ENCODE results near the gene SAA2.

DNA sequence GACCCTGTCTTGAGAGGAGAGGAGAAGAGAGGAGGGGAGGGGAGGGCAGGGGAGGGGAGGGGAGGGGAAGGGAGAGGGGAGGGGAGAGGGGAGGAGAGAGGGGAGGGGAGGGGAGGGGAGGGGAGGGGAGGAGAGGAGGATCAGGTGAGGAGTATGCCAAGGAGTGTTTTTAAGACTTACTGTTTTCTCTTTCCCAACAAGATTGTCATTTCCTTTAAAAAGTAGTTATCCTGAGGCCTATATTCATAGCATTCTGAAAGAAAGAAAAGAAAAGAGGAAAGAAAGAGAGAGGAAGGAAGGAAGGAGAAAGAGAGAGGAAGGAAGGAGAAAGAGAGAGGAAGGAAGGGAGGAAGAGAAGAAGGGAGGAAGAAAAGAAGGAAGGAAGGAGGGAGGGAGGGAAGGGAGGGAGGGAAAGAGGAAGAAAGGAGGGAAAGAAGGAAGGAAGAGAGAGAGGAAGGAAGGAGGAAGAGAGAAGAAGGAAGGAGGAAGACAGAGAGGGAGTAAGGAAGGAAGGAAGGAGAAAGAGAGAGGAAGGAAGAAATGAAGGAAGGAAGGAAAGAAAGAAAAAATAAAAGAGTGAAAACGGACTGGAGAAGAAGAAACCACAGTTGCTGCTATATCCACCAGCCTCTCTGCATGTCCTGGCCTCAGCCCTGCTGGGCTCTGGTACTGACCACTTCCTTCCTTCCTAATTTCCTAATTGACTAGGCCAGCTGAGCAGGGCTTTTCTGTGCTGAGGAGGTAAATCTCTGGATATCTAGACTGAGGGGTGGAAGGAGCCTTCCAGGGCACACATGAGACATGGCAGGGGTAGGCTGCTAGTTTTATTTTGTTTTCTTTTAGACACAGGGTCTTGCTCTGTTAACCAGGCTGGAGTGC is 16.4 kb upstream of the SAA2 start:
- TF ChIP-seq, protein P1, sequence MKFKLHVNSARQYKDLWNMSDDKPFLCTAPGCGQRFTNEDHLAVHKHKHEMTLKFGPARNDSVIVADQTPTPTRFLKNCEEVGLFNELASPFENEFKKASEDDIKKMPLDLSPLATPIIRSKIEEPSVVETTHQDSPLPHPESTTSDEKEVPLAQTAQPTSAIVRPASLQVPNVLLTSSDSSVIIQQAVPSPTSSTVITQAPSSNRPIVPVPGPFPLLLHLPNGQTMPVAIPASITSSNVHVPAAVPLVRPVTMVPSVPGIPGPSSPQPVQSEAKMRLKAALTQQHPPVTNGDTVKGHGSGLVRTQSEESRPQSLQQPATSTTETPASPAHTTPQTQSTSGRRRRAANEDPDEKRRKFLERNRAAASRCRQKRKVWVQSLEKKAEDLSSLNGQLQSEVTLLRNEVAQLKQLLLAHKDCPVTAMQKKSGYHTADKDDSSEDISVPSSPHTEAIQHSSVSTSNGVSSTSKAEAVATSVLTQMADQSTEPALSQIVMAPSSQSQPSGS (tag by site-specific recombination; IDR thresholded peaks at IDR 0.05; ENCODE audit: low read depth) = no peak
- TF ChIP-seq KLF10 (tag by site-specific recombination; IDR thresholded peaks at IDR 0.05) (no peak), ZNF830 (tag by site-specific recombination; IDR thresholded peaks at IDR 0.05; ENCODE audit: low read depth) (no peak), TRIM28 (IDR thresholded peaks at IDR 0.05; ENCODE audit: borderline replicate concordance, low read length) (no peak), ZNF157 (tag by site-specific recombination; IDR thresholded peaks at IDR 0.05) (no peak), ZFP3 (tag by site-specific recombination; IDR thresholded peaks at IDR 0.05; ENCODE audit: low read depth) (no peak), ELK4 (IDR thresholded peaks at IDR 0.05; ENCODE audit: borderline replicate concordance, low read depth, low read length) (no peak), TCF7L2 (IDR thresholded peaks at IDR 0.05; ENCODE audit: borderline replicate concordance, low read depth, low read length) (no peak), CTCF (tag by site-specific recombination; IDR thresholded peaks at IDR 0.05) (no peak), PRDM4 (tag by site-specific recombination; IDR thresholded peaks at IDR 0.05) (no peak), ZNF302 (tag by site-specific recombination; IDR thresholded peaks at IDR 0.05; ENCODE audit: low read depth) (no peak), ZNF513 (tag by site-specific recombination; IDR thresholded peaks at IDR 0.05) (no peak)
- TF ChIP-seq, protein P2, sequence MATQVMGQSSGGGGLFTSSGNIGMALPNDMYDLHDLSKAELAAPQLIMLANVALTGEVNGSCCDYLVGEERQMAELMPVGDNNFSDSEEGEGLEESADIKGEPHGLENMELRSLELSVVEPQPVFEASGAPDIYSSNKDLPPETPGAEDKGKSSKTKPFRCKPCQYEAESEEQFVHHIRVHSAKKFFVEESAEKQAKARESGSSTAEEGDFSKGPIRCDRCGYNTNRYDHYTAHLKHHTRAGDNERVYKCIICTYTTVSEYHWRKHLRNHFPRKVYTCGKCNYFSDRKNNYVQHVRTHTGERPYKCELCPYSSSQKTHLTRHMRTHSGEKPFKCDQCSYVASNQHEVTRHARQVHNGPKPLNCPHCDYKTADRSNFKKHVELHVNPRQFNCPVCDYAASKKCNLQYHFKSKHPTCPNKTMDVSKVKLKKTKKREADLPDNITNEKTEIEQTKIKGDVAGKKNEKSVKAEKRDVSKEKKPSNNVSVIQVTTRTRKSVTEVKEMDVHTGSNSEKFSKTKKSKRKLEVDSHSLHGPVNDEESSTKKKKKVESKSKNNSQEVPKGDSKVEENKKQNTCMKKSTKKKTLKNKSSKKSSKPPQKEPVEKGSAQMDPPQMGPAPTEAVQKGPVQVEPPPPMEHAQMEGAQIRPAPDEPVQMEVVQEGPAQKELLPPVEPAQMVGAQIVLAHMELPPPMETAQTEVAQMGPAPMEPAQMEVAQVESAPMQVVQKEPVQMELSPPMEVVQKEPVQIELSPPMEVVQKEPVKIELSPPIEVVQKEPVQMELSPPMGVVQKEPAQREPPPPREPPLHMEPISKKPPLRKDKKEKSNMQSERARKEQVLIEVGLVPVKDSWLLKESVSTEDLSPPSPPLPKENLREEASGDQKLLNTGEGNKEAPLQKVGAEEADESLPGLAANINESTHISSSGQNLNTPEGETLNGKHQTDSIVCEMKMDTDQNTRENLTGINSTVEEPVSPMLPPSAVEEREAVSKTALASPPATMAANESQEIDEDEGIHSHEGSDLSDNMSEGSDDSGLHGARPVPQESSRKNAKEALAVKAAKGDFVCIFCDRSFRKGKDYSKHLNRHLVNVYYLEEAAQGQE (tag by site-specific recombination; IDR thresholded peaks at IDR 0.05) = no peak
- TF ChIP-seq, protein P3, sequence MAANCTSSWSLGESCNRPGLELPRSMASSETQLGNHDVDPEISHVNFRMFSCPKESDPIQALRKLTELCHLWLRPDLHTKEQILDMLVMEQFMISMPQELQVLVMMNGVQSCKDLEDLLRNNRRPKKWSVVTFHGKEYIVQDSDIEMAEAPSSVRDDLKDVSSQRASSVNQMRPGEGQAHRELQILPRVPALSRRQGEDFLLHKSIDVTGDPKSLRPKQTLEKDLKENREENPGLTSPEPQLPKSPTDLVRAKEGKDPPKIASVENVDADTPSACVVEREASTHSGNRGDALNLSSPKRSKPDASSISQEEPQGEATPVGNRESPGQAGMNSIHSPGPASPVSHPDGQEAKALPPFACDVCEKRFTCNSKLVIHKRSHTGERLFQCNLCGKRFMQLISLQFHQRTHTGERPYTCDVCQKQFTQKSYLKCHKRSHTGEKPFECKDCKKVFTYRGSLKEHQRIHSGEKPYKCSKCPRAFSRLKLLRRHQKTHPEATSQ (tag by site-specific recombination; IDR thresholded peaks at IDR 0.05) = no peak
